Eye (tissue), 1 donor: ENCODE data around the gene TLR2.
"Not testable (repeated sequence)": the region's sequence is repeated elsewhere in the genome, so short reads cannot be mapped to it uniquely, and the experiment has no call there.

Experiments used
- DNase-seq: peaks from one replicate; pipeline ENCODE4 v3.0.0-alpha.2; 2015

The TLR2 gene

DNA sequence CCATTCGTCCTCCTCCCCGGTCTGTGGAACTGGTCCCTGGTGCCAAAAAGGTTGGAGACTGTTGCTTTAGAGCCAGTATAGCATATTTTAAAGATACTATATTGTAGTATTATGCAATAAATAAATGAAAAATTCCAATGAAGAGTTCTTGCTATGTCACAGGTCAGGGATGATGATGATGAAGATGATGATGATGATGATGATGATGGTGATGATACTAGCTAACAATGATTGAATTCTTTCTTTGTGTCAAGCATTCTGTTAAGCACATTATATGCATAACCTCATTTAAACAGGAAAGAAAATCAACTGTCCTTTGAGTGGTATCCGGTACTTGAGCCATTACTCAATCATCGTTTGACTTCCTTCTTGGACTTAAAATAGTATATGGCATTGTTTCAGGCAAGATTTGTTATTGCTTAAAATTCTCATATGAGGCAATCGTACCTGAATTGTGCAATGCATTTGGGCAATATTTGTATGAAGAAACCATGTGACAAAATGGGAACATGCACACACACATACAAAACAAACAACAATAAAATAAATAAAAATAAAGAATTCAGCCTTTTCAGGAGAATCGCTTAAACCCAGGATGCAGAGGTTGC is 22.8 kb upstream of the TLR2 start:
- no peak for DNase-seq

DNA sequence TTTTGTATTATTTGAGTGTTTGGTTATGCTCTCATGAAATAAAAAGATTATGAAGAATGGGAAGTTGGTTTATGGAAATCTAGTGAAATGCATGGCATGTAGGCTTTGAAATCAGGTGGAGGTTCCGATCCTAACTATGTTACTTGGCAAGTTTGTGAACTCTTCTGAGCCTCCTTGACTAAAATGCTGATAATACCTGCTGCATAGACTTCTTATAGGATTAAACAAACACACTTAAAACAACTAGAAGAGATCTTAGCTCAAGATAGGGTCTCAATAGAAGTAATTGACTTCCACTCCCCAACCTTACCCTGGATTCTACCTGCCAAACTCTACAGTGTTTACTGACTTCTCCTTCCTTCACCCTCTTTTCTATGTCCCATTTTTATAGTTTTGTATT is 22.2 kb upstream of the TLR2 start:
- no peak for DNase-seq

DNA sequence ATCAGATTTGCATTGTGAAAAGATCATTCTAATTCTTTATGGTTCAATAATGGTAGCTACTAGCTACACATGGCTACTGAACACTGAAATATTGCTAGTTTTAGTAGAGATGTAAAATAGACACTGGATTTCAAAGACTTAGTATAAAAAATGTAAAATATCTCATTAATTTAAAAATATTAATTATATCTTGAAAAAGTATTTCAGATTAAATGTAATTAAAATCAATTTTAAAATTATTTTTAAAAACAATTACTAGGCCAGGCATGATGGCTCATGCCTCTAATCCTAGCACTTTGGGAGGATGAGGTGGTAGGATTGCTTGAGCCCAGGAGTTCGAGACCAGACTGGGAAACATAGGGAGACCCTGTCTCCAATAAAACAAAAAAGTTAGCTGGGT is 20.4 kb upstream of the TLR2 start:
- no peak for DNase-seq

DNA sequence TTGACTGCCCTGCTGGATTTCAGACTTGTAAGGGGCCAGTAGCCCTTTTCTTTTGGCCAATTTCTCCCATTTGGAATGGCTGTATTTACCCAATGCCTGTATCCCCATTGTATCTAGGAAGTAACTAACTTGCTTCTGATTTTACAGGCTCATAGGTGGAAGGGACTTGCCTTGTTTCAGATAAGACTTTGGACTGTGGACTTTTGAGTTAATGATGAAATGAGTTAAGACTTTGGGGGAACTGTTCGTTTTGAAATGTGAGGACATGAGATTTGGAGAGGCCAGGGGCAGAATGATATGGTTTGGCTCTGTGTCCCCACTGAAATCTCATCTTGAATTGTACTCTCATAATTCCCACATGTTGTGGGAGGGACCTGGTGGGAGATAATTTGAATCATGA is 17.6 kb upstream of the TLR2 start:
- DNase-seq = not testable (repeated sequence)

DNA sequence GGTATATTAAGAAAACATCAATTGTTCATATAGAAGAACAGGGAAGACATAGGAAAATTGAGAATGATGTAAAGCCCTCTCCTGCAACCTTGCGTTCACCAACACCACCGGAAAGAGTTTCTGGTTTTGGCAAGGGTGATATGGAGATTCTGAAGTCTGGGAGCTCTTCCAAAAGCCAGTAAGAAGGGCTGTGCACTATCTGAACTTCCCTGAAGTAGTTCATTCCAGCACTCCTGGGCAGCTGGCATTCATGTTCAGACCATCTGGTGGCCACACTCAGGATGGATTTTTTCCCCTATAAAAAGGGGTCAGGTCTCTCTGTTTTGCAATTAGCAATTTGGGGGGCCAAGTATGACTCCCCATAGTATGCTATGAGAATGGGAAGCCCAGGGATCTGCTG is 15.4 kb upstream of the TLR2 start:
- no peak for DNase-seq

DNA sequence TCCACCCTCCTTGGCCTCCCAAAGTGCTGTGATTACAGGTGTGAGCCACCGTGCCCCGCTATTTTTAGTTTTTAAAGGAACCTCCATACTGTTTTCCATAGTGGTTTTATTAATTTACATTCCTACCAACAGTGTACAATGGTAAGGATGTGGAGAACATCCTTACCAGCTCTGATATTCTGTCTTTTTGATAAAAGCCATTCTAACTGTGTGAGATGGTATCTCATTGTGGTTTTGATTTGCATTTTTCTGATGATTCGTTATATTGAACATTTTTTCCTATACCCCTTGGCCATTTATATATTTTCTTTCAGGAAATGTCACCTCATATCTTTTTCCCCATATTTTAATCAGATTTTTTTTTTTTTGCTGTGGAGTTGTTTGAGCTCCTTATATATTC is 14.2 kb upstream of the TLR2 start:
- no peak for DNase-seq

DNA sequence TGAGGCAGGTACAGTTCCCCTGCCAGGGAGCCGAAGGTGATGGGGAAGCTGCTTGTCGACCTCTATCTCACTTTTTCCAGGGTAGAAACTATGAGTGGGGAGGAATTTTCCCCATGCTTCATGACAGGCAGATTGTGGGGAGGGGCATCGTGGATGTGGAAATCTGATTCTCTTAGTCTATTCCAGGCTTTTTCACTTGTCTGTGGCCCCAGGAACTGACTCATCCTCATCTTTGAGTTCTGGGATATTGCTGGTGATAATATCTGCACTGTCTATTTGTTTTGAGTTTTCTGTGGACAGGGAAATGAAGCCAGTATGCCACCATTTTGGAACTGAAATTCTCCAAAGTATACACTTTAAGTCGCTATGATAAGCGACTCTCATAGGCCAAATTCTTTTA is 7.6 kb upstream of the TLR2 start:
- no peak for DNase-seq

DNA sequence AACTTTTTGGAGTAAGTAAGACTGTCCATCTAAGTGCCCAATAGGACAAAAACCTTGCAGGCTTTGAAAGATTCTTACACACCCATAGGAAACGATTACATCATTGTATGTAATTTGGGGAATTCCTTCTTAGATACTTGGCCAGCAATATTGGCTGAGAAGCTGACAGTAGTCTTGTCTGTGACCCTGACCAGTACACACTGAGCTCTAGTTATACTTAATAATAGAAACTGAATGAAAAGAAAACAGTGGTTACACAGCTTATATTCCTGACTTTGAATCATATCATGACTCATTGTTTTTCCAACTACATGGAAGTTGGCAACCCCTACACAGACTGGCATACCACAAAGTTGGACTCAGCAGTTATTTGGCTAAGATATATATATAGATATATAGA is 7.1 kb upstream of the TLR2 start:
- no peak for DNase-seq

DNA sequence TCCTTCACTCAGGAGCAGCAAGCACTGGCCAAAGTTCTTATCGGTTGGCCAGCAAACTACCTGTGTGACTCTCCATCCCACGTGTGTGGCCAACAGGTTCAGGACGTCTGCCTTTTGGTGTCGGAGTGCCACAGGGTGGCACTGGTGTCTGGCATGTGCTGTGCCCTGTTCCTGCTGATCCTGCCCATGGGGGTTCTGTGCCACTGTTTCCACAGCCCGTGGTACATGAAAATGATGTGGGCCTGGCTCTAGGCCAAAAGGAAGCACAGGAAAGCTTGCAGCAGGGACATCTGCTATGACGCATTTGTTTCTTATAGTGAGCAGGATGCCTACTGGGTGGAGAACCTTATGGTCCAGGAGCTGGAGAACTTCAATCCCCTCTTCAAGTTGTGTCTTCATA is 4.6 kb upstream of the TLR2 start:
- no peak for DNase-seq

DNA sequence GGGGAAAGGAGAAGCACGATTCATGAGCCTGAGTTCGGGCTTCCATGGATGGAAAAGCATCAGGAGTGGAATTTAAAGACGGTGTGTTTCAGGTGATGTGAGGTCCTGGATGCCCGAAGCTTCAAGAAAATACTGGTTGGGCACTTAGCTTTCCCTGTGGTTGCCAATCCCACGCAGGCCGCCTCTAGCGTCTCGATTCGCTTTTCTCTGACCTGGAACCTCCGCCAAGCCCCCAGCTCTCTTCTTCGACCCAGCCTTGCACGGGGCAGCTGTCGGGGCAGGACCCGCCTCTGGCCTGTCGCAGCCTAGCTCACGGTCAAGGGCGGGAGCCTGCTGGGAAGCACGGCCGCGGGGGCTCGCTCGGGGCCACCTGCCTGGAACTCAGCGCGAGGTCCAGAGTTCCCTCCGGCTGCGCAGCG is 308 bp upstream of the TLR2 start:
- DNase-seq = no peak

DNA sequence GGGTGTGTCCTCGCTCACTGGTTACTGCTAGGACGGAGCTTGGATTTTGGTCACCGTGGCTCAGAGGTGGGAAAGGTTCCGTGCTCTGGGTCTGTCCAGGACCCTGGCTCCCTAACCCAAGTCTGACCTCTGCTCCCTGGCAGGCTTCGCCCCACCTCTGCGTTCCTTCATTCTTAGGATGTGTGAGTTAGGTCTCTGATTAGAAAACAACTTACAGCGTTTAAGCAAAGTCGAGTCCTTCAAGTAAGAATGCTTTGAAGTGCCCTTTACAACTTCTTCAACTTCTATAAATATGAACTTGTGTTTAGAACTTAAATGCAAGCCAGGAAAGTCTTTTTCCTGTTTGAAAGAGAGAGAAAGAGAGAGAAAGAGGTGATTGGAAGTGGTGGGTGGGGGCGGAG is 891 bp downstream of the TLR2 start:
- no peak for DNase-seq

DNA sequence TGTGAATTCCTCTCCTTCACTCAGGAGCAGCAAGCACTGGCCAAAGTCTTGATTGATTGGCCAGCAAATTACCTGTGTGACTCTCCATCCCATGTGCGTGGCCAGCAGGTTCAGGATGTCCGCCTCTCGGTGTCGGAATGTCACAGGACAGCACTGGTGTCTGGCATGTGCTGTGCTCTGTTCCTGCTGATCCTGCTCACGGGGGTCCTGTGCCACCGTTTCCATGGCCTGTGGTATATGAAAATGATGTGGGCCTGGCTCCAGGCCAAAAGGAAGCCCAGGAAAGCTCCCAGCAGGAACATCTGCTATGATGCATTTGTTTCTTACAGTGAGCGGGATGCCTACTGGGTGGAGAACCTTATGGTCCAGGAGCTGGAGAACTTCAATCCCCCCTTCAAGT is 20.4 kb downstream of the TLR2 start:
- no peak for DNase-seq

DNA sequence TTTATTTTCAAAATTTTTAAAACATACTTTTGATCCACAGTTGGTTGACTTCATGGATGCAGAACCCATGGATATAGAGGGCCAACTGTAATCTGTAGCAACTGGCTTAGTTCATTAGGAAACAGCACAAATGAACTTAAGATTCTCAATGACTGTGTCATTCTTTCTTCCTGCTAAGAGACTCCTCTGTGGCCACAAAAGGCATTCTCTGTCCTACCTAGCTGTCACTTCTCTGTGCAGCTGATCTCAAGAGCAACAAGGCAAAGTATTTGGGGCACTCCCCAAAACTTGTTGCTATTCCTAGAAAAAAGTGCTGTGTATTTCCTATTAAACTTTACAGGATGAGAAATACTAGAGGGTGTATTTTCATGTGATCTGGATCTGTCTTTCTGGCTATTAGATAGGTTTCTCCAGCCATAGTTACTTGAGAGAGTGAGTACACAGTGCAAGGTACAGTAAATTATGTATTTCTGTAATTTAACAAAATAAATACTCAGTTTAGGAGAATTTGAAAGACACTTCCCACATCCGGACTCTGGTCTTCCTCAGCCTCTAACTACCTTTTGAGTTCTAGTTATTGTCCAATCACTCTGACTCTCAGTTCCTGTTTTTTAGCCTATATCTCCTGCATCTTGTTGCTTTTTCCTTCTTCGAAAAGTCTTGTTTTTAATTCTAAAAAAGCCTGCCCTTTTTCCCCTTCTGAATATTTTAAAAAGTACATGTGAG is 21.8 kb downstream of the TLR2 start:
- no peak for DNase-seq

DNA sequence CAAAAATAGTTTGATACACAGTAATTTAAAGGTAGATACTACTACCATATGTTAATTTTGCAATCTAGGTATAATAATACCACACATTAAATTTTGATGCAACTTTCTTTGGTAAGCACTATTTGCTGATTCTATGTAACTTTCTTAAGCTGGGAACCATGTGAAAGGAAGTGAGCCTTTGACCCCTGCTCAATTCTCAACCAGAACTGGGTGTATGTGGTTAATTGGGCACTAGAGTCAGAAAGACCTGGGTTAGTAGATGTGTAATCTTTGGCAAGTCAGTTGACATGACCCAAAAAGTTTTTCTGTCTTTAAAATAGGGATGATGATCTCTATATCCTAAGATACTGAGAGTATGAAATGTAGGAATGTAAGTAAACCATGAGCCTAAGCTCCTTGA is 22.4 kb downstream of the TLR2 start:
- DNase-seq = no peak

DNA sequence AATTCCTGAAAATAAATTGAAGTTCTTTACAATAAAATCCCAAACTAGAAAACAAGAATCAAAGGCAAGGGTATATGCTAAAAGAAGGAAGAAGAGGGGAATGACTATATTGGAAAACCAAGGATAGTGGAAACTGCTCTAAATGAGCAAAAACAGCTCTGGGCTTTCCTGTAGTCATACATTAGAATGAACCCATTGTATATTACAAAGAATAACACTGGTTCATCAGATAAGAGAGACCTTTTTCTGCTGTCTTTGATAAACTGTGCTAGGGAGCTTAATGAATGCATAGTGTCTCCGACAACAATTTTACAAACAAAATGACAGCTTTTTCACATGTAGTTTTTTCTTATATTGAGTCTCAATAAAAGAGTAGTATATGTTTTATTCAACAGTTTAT is 26.6 kb downstream of the TLR2 start:
- no peak for DNase-seq

DNA sequence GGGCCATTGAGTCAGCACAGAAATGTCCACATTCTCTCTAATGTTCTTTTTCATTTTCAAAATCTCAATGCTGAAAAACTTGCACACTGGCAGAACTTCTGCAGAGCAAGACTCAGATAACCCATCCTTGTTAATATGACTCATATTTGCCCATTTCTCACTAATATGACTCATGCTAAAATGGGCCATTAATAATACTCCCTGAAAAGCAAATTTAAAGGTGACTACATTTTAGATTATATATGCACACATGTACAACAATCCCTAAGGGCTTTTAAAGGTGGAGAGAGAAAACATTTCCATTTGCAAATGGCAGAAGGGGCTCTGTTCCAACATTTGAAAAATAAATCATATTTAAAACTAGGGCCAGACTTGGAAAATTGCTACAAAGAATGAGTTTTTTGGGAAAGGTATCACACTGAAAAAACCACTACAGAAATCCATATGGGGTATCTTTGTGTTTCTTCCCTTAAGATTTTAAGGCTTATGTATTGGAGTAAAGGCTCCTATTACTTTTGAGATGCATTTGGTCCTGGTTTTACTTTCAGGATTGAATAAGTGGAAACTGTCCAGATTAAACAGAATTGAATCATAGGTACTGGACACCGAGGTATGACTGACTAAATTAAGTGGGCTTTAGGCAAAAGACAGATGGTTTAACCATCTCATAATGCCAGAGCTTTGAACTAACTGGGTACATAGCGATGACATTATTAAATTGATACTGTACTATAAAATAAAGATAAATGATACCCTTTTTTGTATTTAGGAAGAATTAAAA is 30.0 kb downstream of the TLR2 start:
- no peak for DNase-seq

DNA sequence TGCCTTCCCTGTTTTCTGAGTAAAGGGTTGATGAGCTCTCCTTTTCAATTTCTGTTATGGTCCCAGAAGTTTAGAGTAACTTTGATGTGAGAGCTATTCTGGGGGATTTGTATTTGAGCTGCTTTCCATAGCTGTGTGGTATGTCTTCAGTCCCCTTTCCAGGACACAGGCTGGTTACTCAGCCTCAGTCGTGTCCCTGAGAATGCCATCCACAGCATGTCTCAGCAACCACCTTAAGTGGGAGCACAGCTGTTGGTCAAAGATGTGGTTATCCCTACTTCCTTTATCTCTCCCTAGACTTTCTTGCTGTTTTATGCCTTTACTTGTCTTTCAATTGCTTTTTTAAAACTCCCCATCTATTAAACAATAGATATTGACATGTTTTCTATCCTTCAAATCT is 38.0 kb downstream of the TLR2 start:
- DNase-seq = no peak

DNA sequence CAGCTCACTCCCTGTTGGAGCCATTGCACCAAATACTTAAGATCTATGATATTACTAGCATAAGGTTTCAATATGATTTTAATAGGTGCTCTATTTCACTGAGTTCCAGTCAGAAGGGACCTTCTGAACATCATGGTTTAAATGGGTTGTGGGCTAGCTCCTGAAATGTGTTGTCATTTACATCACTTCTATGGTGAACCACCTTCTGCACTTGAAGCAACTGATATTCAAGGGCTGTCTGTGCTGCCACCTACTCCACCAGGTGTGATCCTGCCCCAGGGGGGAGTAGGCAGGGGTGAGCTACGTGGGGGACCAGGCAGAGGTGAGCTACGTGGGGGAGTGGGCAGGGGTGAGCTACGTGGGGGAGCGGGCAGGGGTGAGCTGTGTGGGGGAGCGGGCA is 40.5 kb downstream of the TLR2 start:
- no peak for DNase-seq

DNA sequence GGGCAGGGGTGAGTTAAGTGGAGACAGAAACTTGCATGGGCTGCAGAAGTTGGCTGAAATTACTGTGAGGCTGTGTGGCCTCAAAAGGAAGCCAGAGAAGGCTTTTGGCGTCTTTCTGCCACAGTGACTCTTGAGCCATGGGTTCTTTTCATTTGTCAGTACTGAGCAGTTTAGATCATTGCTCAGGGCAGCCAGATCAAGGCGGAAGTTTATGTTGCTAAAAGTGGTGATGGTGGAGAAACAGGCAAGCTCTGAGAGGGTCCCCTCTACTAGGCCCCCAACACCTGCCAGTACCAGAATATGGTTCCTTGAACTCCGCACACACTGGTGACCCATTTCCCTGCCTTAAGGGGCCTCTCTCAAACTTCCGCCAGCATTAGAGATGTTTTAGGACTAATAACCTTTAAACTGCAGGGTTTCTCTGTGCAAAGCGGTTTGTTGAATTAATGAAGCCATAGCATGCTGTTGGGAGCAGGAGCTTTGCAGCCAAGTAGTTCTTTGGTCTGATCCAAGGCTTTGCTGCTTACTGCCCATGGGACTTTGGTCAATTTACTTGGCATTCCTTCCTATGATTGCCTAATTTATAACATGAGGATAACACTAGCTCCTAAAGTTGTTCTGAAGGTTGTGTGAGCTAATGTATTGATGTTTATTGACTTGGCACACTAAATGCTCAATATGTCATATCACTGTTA is 41.2 kb downstream of the TLR2 start:
- no peak for DNase-seq

DNA sequence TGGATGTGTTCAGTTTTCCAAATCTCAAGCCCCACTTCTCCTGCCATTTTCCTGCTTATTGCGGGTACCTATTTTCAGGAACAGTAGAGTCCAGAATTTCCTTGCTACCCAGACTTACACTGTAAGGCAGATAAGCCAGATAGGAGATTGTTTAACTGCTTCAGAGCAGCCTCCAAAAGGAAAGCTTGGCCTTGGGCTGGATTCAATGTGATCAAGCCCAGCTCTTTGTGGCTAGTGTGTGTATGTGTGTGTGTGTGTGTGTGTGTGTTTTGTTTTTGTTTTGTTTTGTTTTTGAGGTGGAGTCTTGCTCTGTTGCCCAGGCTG is 41.7 kb downstream of the TLR2 start:
- no peak for DNase-seq

DNA sequence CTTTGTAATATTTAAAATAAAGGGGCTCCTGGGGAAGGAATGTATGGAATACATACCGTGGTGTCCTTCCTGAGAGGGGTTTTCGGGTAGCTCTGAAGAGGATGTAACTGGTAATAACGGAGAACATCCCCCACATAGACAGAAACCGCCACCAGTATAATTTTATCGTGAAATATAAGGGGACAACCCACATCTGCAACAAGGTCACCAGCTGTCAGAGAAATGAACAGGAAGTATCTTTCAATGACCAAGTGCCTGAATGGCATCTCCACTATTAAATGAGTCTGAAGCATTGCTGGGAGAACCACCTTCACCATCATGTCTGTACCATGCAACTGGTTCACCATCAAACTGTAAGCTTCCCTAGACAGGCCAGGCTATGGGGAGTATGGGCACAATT is 44.1 kb downstream of the TLR2 start:
- no peak for DNase-seq

DNA sequence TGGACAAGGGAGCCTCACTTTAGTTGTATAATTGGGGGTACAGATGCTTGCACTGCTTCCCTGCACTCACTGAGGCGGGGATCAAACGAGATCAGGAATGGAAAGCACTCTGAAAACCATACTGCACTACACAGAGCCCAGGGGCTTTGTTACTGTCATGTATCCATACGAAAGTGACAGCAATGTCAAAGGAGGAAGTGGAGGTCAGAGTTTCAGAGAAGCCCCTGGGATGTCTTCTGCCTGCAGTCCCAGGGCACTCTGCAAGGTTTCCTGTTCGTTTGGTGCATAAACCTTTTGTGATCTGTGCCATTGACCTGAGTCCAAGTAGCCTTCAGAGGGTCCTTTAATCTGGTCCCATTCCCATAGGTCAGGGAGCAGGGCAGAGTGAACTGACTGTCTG is 44.6 kb downstream of the TLR2 start:
- DNase-seq = no peak

DNA sequence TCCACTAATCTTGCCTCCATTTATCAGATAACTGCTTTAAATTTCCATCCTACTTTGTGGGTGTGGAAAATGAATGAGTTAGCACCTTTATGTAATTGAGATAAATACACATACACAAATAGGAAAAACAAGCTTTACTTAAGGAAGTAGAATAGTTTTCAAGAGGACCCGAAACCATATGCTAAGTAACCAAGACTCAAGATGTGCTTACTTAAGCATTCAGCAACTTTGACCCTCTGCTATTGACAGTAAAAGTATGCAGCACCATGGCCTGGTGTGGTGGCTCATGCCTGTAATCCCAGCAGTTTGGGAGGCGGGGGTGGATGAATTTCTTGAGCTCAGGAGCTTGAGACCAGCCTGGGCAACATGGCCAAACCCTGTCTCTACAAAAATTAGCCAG is 45.8 kb downstream of the TLR2 start:
- DNase-seq = no peak

DNA sequence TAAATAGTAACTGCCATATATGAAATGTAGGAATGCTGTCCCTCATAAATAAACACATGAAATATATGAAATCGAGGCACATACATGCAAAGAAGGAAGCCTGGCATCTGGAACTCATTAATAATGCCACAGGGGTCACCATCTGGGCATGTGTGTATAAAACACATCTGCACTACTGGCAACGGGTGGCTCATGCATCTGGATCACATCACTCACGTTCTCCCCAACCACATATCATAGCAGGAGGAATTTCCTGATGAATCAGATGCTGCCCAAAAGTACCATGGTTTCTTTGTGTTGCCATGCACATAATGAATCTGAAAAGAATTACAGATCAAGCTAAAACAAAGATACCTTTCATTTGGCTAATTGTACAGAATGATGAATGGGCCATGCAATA is 47.2 kb downstream of the TLR2 start:
- peak; percentile 66 for DNase-seq
